ENCODE results near the gene GLO1.
"Not testable (repeated sequence)": the region's sequence is repeated elsewhere in the genome, so short reads cannot be mapped to it uniquely, and the experiment has no call there.

The GLO1 gene

GRCh38 chr6:38703949-38704590 lies 1.1 kb upstream of the GLO1 start:
- no peak for DNase-seq

- no peak for DNase-seq
Observed at GRCh38 chr6:38701551-38701950, 1.4 kb downstream of the GLO1 start.

- not testable (repeated sequence) for DNase-seq
Observed at GRCh38 chr6:38699702-38700101, 3.2 kb downstream of the GLO1 start.

GRCh38 chr6:38697846-38698245 lies 5.1 kb downstream of the GLO1 start:
- no peak for DNase-seq

- DNase-seq, result no peak
Observed at GRCh38 chr6:38696345-38696744, 6.6 kb downstream of the GLO1 start.

- DNase-seq, result no peak
Observed at GRCh38 chr6:38695933-38696332, 7.0 kb downstream of the GLO1 start.

GRCh38 chr6:38695227-38695900 lies 7.6 kb downstream of the GLO1 start:
- DNase-seq, result no peak

GRCh38 chr6:38688579-38689087 lies 14.3 kb downstream of the GLO1 start:
- no peak for DNase-seq

- no peak for DNase-seq
Observed at GRCh38 chr6:38687549-38687948, 15.4 kb downstream of the GLO1 start.

- DNase-seq, result no peak
Observed at GRCh38 chr6:38687043-38687353, 15.9 kb downstream of the GLO1 start.

- DNase-seq, result no peak
Observed at GRCh38 chr6:38686270-38687042, 16.5 kb downstream of the GLO1 start.

- DNase-seq, result no peak
Observed at GRCh38 chr6:38684904-38685303, 18.0 kb downstream of the GLO1 start.

GRCh38 chr6:38684237-38684636 lies 18.7 kb downstream of the GLO1 start:
- DNase-seq, result no peak

- no peak for DNase-seq
Observed at GRCh38 chr6:38681850-38682249, 21.1 kb downstream of the GLO1 start.

GRCh38 chr6:38679668-38680067 lies 23.3 kb downstream of the GLO1 start:
- DNase-seq, result no peak

GRCh38 chr6:38678178-38678760 lies 24.7 kb downstream of the GLO1 start:
- no peak for DNase-seq

GRCh38 chr6:38676974-38677544 lies 25.9 kb downstream of the GLO1 start:
- DNase-seq, result no peak

GRCh38 chr6:38676236-38676973 lies 26.5 kb downstream of the GLO1 start:
- DNase-seq, result no peak

GRCh38 chr6:38673397-38674165 lies 29.4 kb downstream of the GLO1 start:
- no peak for DNase-seq

GRCh38 chr6:38671885-38672467 lies 31.0 kb downstream of the GLO1 start:
- DNase-seq, result no peak

GRCh38 chr6:38658418-38659167 lies 44.4 kb downstream of the GLO1 start:
- DNase-seq, result no peak
